Tongue (tissue), 1 donor: Measurements from ENCODE around the gene PCBD1. TPM values are rescaled to one million over a fixed set of nuclear protein-coding genes. Genes with fewer than 3 reads are reported as not detected.

ENCODE experiments used
- total RNA-seq: library from RNA; depleted of rRNA; stranded (reverse); fragments of >200 nt; gene quantifications from one replicate; pipeline ENCODE4 v1.2.3, GENCODE V29; 2014

The PCBD1 gene
- total RNA-seq, 1 donor from 2014 or later = 30.9 TPM

Other genes with a start within 250 kb of the PCBD1 start
- 12.6 TPM for gene ADAMTS14, start 216.1 kb downstream of the PCBD1 start, total RNA-seq
- not detected for gene TBATA, start 103.2 kb downstream of the PCBD1 start, total RNA-seq
- gene SGPL1, start 72.6 kb downstream of the PCBD1 start, total RNA-seq = 45.1 TPM